Spleen (tissue), 11 donors: Measurements from ENCODE around the gene ALG14. TPM values are rescaled to one million over a fixed set of nuclear protein-coding genes. Genes with fewer than 3 reads are reported as not detected.

ENCODE experiments used
- DNase-seq: peaks from one replicate; pipeline ENCODE4 v3.0.0-alpha.2; 2020
- H3K27ac ChIP-seq, 8 donors: fragments of 200-600 bp; sonication (generic) in 7 of 8; 1 replicate in 4 of 8; 2 replicates in 4 of 8; pipeline versions ENCODE4 v1.5.0 to v1.8.0; 2016 to 2021; ENCODE audit warnings: inconsistent platforms in 4 of 8, mild to moderate bottlenecking in 4 of 8, moderate library complexity in 1 of 8
- H3K27me3 ChIP-seq, 7 donors: fragments of 200-600 bp; sonication (generic) in 6 of 7; replicated peaks in 1 of 7; 1 replicate in 4 of 7; 2 replicates in 3 of 7; pipeline versions ENCODE4 v1.5.0 to v1.8.0; 2016 to 2021; ENCODE audit warnings: inconsistent platforms in 3 of 7, mild to moderate bottlenecking in 1 of 7
- H3K36me3 ChIP-seq, 6 donors: fragments of 200-600 bp; sonication (generic) in 5 of 6; 1 replicate in 4 of 6; 2 replicates in 2 of 6; pipeline versions ENCODE4 v1.5.0 to v1.8.0; 2016 to 2021; ENCODE audit warnings: inconsistent platforms in 2 of 6
- H3K4me1 ChIP-seq, 6 donors: fragments of 200-600 bp; sonication (generic) in 5 of 6; 1 replicate in 3 of 6; 2 replicates in 3 of 6; pipeline versions ENCODE4 v1.5.0 to v1.8.0; 2016 to 2021; ENCODE audit warnings: inconsistent platforms in 3 of 6
- H3K4me3 ChIP-seq, 8 donors: fragments of 200-600 bp; sonication (generic) in 7 of 8; 1 replicate in 4 of 8; 2 replicates in 4 of 8; pipeline versions ENCODE4 v1.5.0 to v1.8.0; 2016 to 2021; ENCODE audit warnings: inconsistent platforms in 4 of 8, mild to moderate bottlenecking in 4 of 8, moderate library complexity in 2 of 8
- H3K9me3 ChIP-seq, 8 donors: fragments of 200-600 bp; sonication (generic) in 7 of 8; 1 replicate in 4 of 8; 2 replicates in 4 of 8; pipeline versions ENCODE4 v1.5.0 to v1.8.0; 2016 to 2021; ENCODE audit warnings: inconsistent platforms in 4 of 8
- POLR2A ChIP-seq, 3 donors: fragments of 450-650 bp; IDR thresholded peaks; one replicate each; pipeline ENCODE4 v1.5.1; 2017; ENCODE audit warnings: antibody characterized with exemption in 3 of 3, mild to moderate bottlenecking in 1 of 3
- POLR2AphosphoS5 ChIP-seq, 3 donors: sonication (generic); formaldehyde crosslinking; IDR thresholded peaks; one replicate each; pipeline ENCODE4 v1.5.1; 2017; ENCODE audit warnings: antibody characterized with exemption in 3 of 3
- WGBS, 5 donors: extraction: QIAGEN DNeasy Blood & Tissue Kit in 3 of 5; methylation state at CpG; one replicate each; pipeline versions ENCODE4 v1.1.5 to v1.1.7; 2013 to 2018; 5-methylcytosine and 5-hydroxymethylcytosine counted together
- intact Hi-C: fragments of 100-400 bp; cut with DNase I; formaldehyde crosslinking; loops from one replicate; pipeline ENCODE4 v1.15.0; 2023; ENCODE audit warnings: low total_unique reads
- polyA plus RNA-seq, 3 donors: library from polyadenylated mRNA; stranded (reverse); fragments of 200-250 nt; gene quantifications; one replicate each; pipeline ENCODE4 v1.2.1, GENCODE V29; 2013
- total RNA-seq, 7 donors: library from RNA; depleted of rRNA in 3 of 7; stranded (reverse); fragments of >200 nt in 3 of 7; fragmentation: NEBNext Ultra II Directional in 4 of 7; extraction: Animal tissue kit (Norgen Biotek cat#: 25700) in 4 of 7; gene quantifications; one replicate each; pipeline versions ENCODE4 v1.1.0 to v1.2.1, GENCODE V29; 2016 to 2021
- TF ChIP-seq, protein P1 (sequence below), 11 experiments: fragments of 200-600 bp in 7 of 11; fragments of 450-650 bp in 4 of 11; sonication (generic) in 4 of 11; IDR thresholded peaks in 8 of 11; conservative IDR thresholded peaks in 3 of 11; 1 replicate in 7 of 11; 2 replicates in 4 of 11; pipeline versions ENCODE4 v1.4.0 to v1.8.0; 2016 to 2021; ENCODE audit warnings: antibody characterized with exemption in 11 of 11, inconsistent platforms in 4 of 11, mild to moderate bottlenecking in 1 of 11
- donor health status: healthy with polysubstance abuse.
- donor health status: DM: no; HTN: no; CAD: no; lungs with moderate emphysema.
- donor health status: DM: no; HTN: no; CAD: no.
- donor health status: Bipolar disorder and iron deficiency.
- donor health status: healthy.
- donor health status: DM: no; HTN: no; CAD: no.
- donor health status: DM: yes; HTN: yes; CAD: no.

ALG14 gene
- total and polyA plus RNA-seq, 10 donors, result 0.78 to 6.0 (median 1.2) TPM

- intact Hi-C loops, result loop anchor here (2.0 kb wide), 1 partner anchor 187 kb away; no protein-coding TSS in a partner anchor
- Histone ChIP-seq H3K4me3 (no peak overlapping the region), H3K27me3 (no peaks in the 10 kb centered on the region), H3K4me1 (peaks cover 0 to 21% (median 9%) of the 10 kb centered on the region in 6 donors), H3K36me3 (no peaks in the 10 kb centered on the region), H3K27ac (no peak overlapping the region), H3K9me3 (no peaks in the 10 kb centered on the region)
- no peak for TF ChIP-seq POLR2A (IDR thresholded peaks at IDR 0.05)
- TF ChIP-seq, protein P1, sequence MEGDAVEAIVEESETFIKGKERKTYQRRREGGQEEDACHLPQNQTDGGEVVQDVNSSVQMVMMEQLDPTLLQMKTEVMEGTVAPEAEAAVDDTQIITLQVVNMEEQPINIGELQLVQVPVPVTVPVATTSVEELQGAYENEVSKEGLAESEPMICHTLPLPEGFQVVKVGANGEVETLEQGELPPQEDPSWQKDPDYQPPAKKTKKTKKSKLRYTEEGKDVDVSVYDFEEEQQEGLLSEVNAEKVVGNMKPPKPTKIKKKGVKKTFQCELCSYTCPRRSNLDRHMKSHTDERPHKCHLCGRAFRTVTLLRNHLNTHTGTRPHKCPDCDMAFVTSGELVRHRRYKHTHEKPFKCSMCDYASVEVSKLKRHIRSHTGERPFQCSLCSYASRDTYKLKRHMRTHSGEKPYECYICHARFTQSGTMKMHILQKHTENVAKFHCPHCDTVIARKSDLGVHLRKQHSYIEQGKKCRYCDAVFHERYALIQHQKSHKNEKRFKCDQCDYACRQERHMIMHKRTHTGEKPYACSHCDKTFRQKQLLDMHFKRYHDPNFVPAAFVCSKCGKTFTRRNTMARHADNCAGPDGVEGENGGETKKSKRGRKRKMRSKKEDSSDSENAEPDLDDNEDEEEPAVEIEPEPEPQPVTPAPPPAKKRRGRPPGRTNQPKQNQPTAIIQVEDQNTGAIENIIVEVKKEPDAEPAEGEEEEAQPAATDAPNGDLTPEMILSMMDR (IDR thresholded peaks at IDR 0.05 in 8 of 11, conservative IDR thresholded peaks at IDR 0.05 in 3 of 11), result peak in 10 of 11 experiments; percentile 45 to 88 (median 56)
- no peak for DNase-seq
- 28 to 35% (median 29%) methylated on average over 2 of the region's 2 CpGs for WGBS, 5 donors
Measured at GRCh38 chr1:95041491-95042165, 31.1 kb downstream of the ALG14 start.

DNA sequence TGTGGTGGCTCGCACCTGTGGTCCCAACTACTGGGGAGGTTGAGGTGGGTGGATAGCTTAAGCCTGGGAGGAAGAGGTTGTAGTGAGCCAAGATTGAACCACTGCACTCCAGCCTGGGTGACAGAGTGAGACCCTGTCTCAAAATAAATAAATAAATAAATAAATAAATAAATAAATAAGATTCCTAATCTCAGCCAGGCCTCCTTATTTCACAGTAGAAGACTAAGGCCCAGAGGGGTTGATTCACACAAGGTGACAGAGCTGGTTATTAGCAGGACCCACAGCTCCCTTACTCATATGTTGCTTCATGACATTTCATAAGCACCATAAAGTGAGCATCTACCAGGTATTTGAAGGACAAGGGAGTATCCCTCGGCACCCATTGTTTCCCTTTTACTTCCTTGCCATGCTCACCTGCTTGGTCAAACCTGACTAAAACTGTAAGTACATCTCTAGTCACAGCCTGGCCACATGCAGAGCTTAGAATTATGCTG, 32.7 kb downstream of the ALG14 start:
- Histone ChIP-seq H3K27ac (no peak overlapping the region), H3K4me1 (peaks cover 0 to 21% (median 9%) of the 10 kb centered on the region in 6 donors), H3K9me3 (no peaks in the 10 kb centered on the region), H3K36me3 (no peaks in the 10 kb centered on the region), H3K27me3 (no peaks in the 10 kb centered on the region), H3K4me3 (no peak overlapping the region)
- no peak for DNase-seq
- WGBS, 5 donors, result 88 to 100% (median 89%) methylated on average over 2 of the region's 2 CpGs
- TF ChIP-seq, protein P1 (IDR thresholded peaks at IDR 0.05 in 8 of 11, conservative IDR thresholded peaks at IDR 0.05 in 3 of 11), result no peak
- TF ChIP-seq POLR2AphosphoS5 (IDR thresholded peaks at IDR 0.05) (no peak), POLR2A (IDR thresholded peaks at IDR 0.05) (no peak)
- intact Hi-C loops, result no loop called here

DNA sequence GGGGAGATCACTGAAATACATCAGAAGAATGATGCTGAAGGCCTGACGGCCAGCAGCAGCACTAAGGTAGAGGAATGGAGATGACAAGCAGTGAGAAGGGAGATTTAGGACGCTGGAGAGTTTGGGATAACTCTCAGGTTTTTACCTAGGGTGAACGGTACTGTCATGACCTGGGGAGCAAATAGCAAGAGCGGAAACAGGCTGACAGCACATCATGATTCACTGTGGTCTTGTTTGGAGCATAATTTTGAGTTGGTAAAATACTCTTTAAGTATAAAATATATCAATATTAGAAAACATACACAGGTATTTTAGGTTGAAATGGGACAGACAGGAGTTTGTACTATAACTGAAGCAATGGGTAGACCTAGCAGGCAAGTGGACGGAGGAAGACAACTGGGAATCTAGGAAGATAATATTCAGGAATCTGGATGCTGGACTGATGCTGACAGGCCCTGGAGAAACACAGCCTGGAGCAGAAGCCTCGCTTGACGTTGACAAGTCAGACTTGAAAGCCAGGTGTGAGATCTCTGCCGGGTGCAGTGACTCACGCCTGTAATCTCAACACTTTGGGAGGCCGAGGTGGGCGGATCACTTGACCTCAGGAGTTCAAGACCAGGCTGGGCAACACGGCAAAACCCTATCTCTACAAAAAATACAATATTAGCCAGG, 33.3 kb downstream of the ALG14 start:
- Histone ChIP-seq H3K4me3 (no peak overlapping the region), H3K27ac (no peak overlapping the region), H3K27me3 (no peaks in the 10 kb centered on the region), H3K36me3 (no peaks in the 10 kb centered on the region), H3K9me3 (no peaks in the 10 kb centered on the region), H3K4me1 (peaks cover 0 to 21% (median 9%) of the 10 kb centered on the region in 6 donors)
- intact Hi-C loops, result no loop called here
- TF ChIP-seq, protein P1 (IDR thresholded peaks at IDR 0.05 in 8 of 11, conservative IDR thresholded peaks at IDR 0.05 in 3 of 11), result no peak
- TF ChIP-seq POLR2A (IDR thresholded peaks at IDR 0.05), result no peak
- no peak for TF ChIP-seq POLR2AphosphoS5 (IDR thresholded peaks at IDR 0.05)
- no peak for DNase-seq
- 87 to 94% (median 91%) methylated on average over 12 of the region's 12 CpGs for WGBS, 5 donors

DNA sequence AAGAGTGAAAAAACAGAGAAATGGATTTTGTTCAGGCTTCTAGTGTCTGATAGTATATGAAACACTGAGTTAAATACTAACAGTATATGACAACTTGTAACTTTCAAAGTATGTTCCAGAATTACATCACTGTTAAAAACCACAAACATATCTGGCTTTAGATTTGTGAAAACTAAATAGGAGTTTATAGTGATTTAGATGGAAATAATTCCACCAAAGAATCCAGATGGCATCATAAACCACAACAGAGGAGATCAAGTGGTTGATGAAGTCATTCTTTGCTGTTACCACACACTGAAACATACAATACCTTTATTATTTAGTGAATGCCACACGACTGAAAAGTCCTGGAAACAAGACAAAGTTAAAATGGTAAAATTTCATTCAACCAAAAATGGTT, 37.2 kb downstream of the ALG14 start:
- H3K9me3 ChIP-seq, result no peaks in the 10 kb centered on the region
- 83 to 94% (median 87%) methylated on average over 1 of the region's 1 CpG for WGBS, 5 donors
- intact Hi-C loops, result no loop called here
- H3K27me3 ChIP-seq, result no peaks in the 10 kb centered on the region
- no peaks in the 10 kb centered on the region for H3K36me3 ChIP-seq
- H3K27ac ChIP-seq, result no peak overlapping the region
- DNase-seq, result no peak
- no peak overlapping the region for H3K4me3 ChIP-seq
- no peaks in the 10 kb centered on the region for H3K4me1 ChIP-seq
- TF ChIP-seq, protein P1 (IDR thresholded peaks at IDR 0.05 in 8 of 11, conservative IDR thresholded peaks at IDR 0.05 in 3 of 11), result no peak
- no peak for TF ChIP-seq POLR2A (IDR thresholded peaks at IDR 0.05)
